Measurements from ENCODE around the gene EGR4.

GRCh38 chr2:73253901-73254300 lies 39.4 kb downstream of the EGR4 start:
- no peak for TF ChIP-seq ZNF274 (IDR thresholded peaks at IDR 0.05; ENCODE audit: low read depth, low read length)
- TF ChIP-seq YY1 (IDR thresholded peaks at IDR 0.05; ENCODE audit: insufficient read depth, insufficient read length) = no peak

Measured in NT2/D1 (cell line).